ENCODE results near the gene P2RX5. TPM values are rescaled to one million over a fixed set of nuclear protein-coding genes. Genes with fewer than 3 reads are reported as not detected.
A peak's percentile ranks its signal among the peaks of the same experiment; 100 is the strongest.

Gene P2RX5
- total RNA-seq, 1 experiment from 2014 or later, result not detected

GRCh38 chr17:3665834-3666233, 30.1 kb downstream of the P2RX5 start:
- peaks cover 18% of the 10 kb centered on the region for H3K4me1 ChIP-seq (replicated peaks)
- no peaks in the 10 kb centered on the region for H3K9me3 ChIP-seq (replicated peaks)
- H3K27ac ChIP-seq, result no peak overlapping the region
- H3K4me3 ChIP-seq, result no peak overlapping the region
- peaks cover 85% of the 10 kb centered on the region for H3K36me3 ChIP-seq
- H3K27me3 ChIP-seq (replicated peaks), result no peaks in the 10 kb centered on the region
- no peak for DNase-seq (ENCODE audit: low read depth in 1 of 2, low spot score in 2 of 2)

- Histone ChIP-seq H3K4me3 (no peak overlapping the region), H3K27ac (no peak overlapping the region), H3K27me3 (replicated peaks) (no peaks in the 10 kb centered on the region), H3K4me1 (replicated peaks) (peaks cover 36% of the 10 kb centered on the region), H3K9me3 (replicated peaks) (no peaks in the 10 kb centered on the region), H3K36me3 (peaks cover 82% of the 10 kb centered on the region)
- DNase-seq (ENCODE audit: low read depth in 1 of 2, low spot score in 2 of 2), result no peak
Observed at GRCh38 chr17:3663102-3664011, 32.6 kb downstream of the P2RX5 start.

GRCh38 chr17:3660311-3660891, 35.6 kb downstream of the P2RX5 start:
- no peak for DNase-seq (ENCODE audit: low read depth in 1 of 2, low spot score in 2 of 2)
- no peaks in the 10 kb centered on the region for H3K27me3 ChIP-seq (replicated peaks)
- no peaks in the 10 kb centered on the region for H3K9me3 ChIP-seq (replicated peaks)
- peaks cover 31% of the 10 kb centered on the region for H3K4me1 ChIP-seq (replicated peaks)
- H3K36me3 ChIP-seq, result peaks cover 75% of the 10 kb centered on the region
- 0 out of 2 replicates have a peak overlapping the region, but pooled peaks have one; percentile 3 for H3K27ac ChIP-seq
- H3K4me3 ChIP-seq, result no peak overlapping the region

GRCh38 chr17:3659541-3660111, 36.3 kb downstream of the P2RX5 start:
- H3K27me3 ChIP-seq (replicated peaks), result no peaks in the 10 kb centered on the region
- peak; percentile 85 to 90 for DNase-seq (ENCODE audit: low read depth in 1 of 2, low spot score in 2 of 2)
- no peak overlapping the region for H3K4me3 ChIP-seq

GRCh38 chr17:3658784-3659449, 37.0 kb downstream of the P2RX5 start:
- no peak for DNase-seq (ENCODE audit: low read depth in 1 of 2, low spot score in 2 of 2)
- Histone ChIP-seq H3K27ac (peak overlapping the region; percentile 38), H3K9me3 (replicated peaks) (no peaks in the 10 kb centered on the region), H3K36me3 (peaks cover 62% of the 10 kb centered on the region), H3K4me1 (replicated peaks) (peaks cover 31% of the 10 kb centered on the region), H3K4me3 (no peak overlapping the region), H3K27me3 (replicated peaks) (no peaks in the 10 kb centered on the region)

More at GRCh38 chr17:3659541-3660111, 36.3 kb downstream of the P2RX5 start:
- peak overlapping the region; percentile 38 for H3K27ac ChIP-seq
- peaks cover 69% of the 10 kb centered on the region for H3K36me3 ChIP-seq
- no peaks in the 10 kb centered on the region for H3K9me3 ChIP-seq (replicated peaks)
- H3K4me1 ChIP-seq (replicated peaks), result peaks cover 31% of the 10 kb centered on the region

- no peak overlapping the region for H3K4me3 ChIP-seq
- no peak overlapping the region for H3K27ac ChIP-seq
- H3K27me3 ChIP-seq (replicated peaks), result no peaks in the 10 kb centered on the region
- no peaks in the 10 kb centered on the region for H3K9me3 ChIP-seq (replicated peaks)
- no peak for DNase-seq (ENCODE audit: low read depth in 1 of 2, low spot score in 2 of 2)
- H3K4me1 ChIP-seq (replicated peaks), result peaks cover 31% of the 10 kb centered on the region
- peaks cover 54% of the 10 kb centered on the region for H3K36me3 ChIP-seq
Observed at GRCh38 chr17:3657874-3658783, 37.8 kb downstream of the P2RX5 start.

GRCh38 chr17:3657588-3657869, 38.4 kb downstream of the P2RX5 start:
- no peaks in the 10 kb centered on the region for H3K27me3 ChIP-seq (replicated peaks)
- H3K4me3 ChIP-seq, result no peak overlapping the region
- peaks cover 50% of the 10 kb centered on the region for H3K36me3 ChIP-seq

GRCh38 chr17:3656755-3657587, 39.0 kb downstream of the P2RX5 start:
- no peak for DNase-seq (ENCODE audit: low read depth in 1 of 2, low spot score in 2 of 2)
- Histone ChIP-seq H3K27me3 (replicated peaks) (no peaks in the 10 kb centered on the region), H3K36me3 (peaks cover 45% of the 10 kb centered on the region), H3K4me1 (replicated peaks) (peaks cover 31% of the 10 kb centered on the region), H3K4me3 (no peak overlapping the region), H3K27ac (no peak overlapping the region), H3K9me3 (replicated peaks) (no peaks in the 10 kb centered on the region)

More at GRCh38 chr17:3657588-3657869, 38.4 kb downstream of the P2RX5 start:
- H3K27ac ChIP-seq, result no peak overlapping the region
- no peak for DNase-seq (ENCODE audit: low read depth in 1 of 2, low spot score in 2 of 2)
- peaks cover 31% of the 10 kb centered on the region for H3K4me1 ChIP-seq (replicated peaks)
- no peaks in the 10 kb centered on the region for H3K9me3 ChIP-seq (replicated peaks)

- DNase-seq (ENCODE audit: low read depth in 1 of 2, low spot score in 2 of 2), result no peak
- no peak overlapping the region for H3K27ac ChIP-seq
- peaks cover 31% of the 10 kb centered on the region for H3K4me1 ChIP-seq (replicated peaks)
- H3K27me3 ChIP-seq (replicated peaks), result no peaks in the 10 kb centered on the region
- H3K9me3 ChIP-seq (replicated peaks), result no peaks in the 10 kb centered on the region
- no peak overlapping the region for H3K4me3 ChIP-seq
- H3K36me3 ChIP-seq, result peaks cover 39% of the 10 kb centered on the region
Observed at GRCh38 chr17:3656353-3656752, 39.6 kb downstream of the P2RX5 start.

- Histone ChIP-seq H3K9me3 (replicated peaks) (no peaks in the 10 kb centered on the region), H3K36me3 (peaks cover 33% of the 10 kb centered on the region), H3K27ac (no peak overlapping the region), H3K4me3 (no peak overlapping the region), H3K27me3 (replicated peaks) (no peaks in the 10 kb centered on the region), H3K4me1 (replicated peaks) (peaks cover 30% of the 10 kb centered on the region)
- no peak for DNase-seq (ENCODE audit: low read depth in 1 of 2, low spot score in 2 of 2)
Observed at GRCh38 chr17:3655766-3656165, 40.2 kb downstream of the P2RX5 start.

- Histone ChIP-seq H3K4me1 (replicated peaks) (no peaks in the 10 kb centered on the region), H3K27ac (no peak overlapping the region), H3K4me3 (no peak overlapping the region), H3K27me3 (replicated peaks) (no peaks in the 10 kb centered on the region), H3K36me3 (peaks cover 33% of the 10 kb centered on the region), H3K9me3 (replicated peaks) (no peaks in the 10 kb centered on the region)
- peak in 1 of 2 experiments; percentile 64 for DNase-seq (ENCODE audit: low read depth in 1 of 2, low spot score in 2 of 2)
Observed at GRCh38 chr17:3647769-3648555, 48.0 kb downstream of the P2RX5 start.

- Histone ChIP-seq H3K36me3 (peaks cover 33% of the 10 kb centered on the region), H3K4me3 (no peak overlapping the region), H3K9me3 (replicated peaks) (no peaks in the 10 kb centered on the region), H3K27ac (no peak overlapping the region), H3K4me1 (replicated peaks) (no peaks in the 10 kb centered on the region), H3K27me3 (replicated peaks) (no peaks in the 10 kb centered on the region)
- DNase-seq (ENCODE audit: low read depth in 1 of 2, low spot score in 2 of 2), result no peak
Observed at GRCh38 chr17:3647251-3647650, 48.7 kb downstream of the P2RX5 start.

All from SJSA1 (cell line).